H1 (cell line): Measurements from ENCODE around the gene MESD. TPM values are rescaled to one million over a fixed set of nuclear protein-coding genes. Genes with fewer than 3 reads are reported as not detected.
A peak's percentile ranks its signal among the peaks of the same experiment; 100 is the strongest.

ENCODE experiments used
- CTCF ChIA-PET: fragments of 300-600 bp; sonication (Branson Sonifier 250); formaldehyde crosslinking; loops from one replicate; lab custom pipeline; 2021; ENCODE audit not compliant: partially characterized antibody; lab: Charles Lee
- POLR2A ChIA-PET: fragments of 300-600 bp; sonication (Branson Sonifier 250); formaldehyde crosslinking; loops from one replicate; lab custom pipeline; 2021; ENCODE audit warnings: inconsistent platforms; ENCODE audit not compliant: partially characterized antibody; lab: Charles Lee
- DNase-seq, 2 experiments: peaks; one replicate each; pipeline versions ENCODE4 v3.0.0 to v3.0.0-alpha.2; 2010 to 2022; ENCODE audit warnings: low spot score in 2 of 2, low read depth in 1 of 2, mixed read lengths in 1 of 2
- FAIRE-seq: peaks from 2 replicates; lab custom pipeline; 2011; peaks lifted over from hg19 to GRCh38; lab: Jason Lieb, UNC
- H2AFZ ChIP-seq: 2 replicates; pipeline ENCODE4 v1.8.1; 2012; ENCODE audit warnings: low read length, inconsistent platforms
- H2AK5ac ChIP-seq: 2 replicates; pipeline ENCODE4 v1.6.1; 2013; ENCODE audit warnings: low read depth, low read length
- H2BK120ac ChIP-seq: replicated peaks from 2 replicates; pipeline ENCODE3; 2013; ENCODE audit warnings: low read depth, low read length, inconsistent platforms
- H2BK12ac ChIP-seq: 2 replicates; pipeline ENCODE4 v1.6.1; 2013; ENCODE audit warnings: low read depth, low read length
- H2BK15ac ChIP-seq: 2 replicates; pipeline ENCODE4 v1.6.1; 2013; ENCODE audit warnings: low read length
- H2BK20ac ChIP-seq: 2 replicates; pipeline ENCODE4 v1.6.1; 2013; ENCODE audit warnings: low read length
- H2BK5ac ChIP-seq: 2 replicates; pipeline ENCODE4 v1.6.1; 2013; ENCODE audit warnings: low read depth, low read length
- H3K14ac ChIP-seq: 2 replicates; pipeline ENCODE4 v1.6.1; 2013; ENCODE audit warnings: inconsistent platforms; ENCODE audit not compliant: insufficient read length
- H3K18ac ChIP-seq: 2 replicates; pipeline ENCODE4 v1.6.1; 2013; ENCODE audit warnings: low read length; ENCODE audit errors: extremely low read depth
- H3K23ac ChIP-seq: 2 replicates; pipeline ENCODE4 v1.6.1; 2013; ENCODE audit warnings: inconsistent platforms; ENCODE audit not compliant: insufficient read length
- H3K23me2 ChIP-seq: 2 replicates; pipeline ENCODE4 v1.6.1; 2013; ENCODE audit warnings: low read depth, low read length
- H3K27ac ChIP-seq: 2 replicates; pipeline ENCODE4 v1.6.1; 2011; ENCODE audit warnings: low read depth, low read length, inconsistent platforms
- H3K27me3 ChIP-seq, 4 experiments: replicated peaks in 1 of 4; 1 replicate in 1 of 4; 2 replicates in 3 of 4; pipeline versions ENCODE4 v1.6.1 to v1.8.1; 2011 to 2013; ENCODE audit warnings: low read length in 3 of 4, mild to moderate bottlenecking in 3 of 4, inconsistent platforms in 2 of 4, mixed read lengths in 2 of 4, moderate library complexity in 1 of 4; ENCODE audit not compliant: control insufficient read depth in 3 of 4, insufficient read depth in 3 of 4; ENCODE audit errors: extremely low read depth in 1 of 4
- H3K36me3 ChIP-seq, 4 experiments: 2 replicates each; pipeline versions ENCODE4 v1.6.1 to v1.8.1; 2011 to 2013; ENCODE audit warnings: mild to moderate bottlenecking in 4 of 4, low read length in 3 of 4, moderate library complexity in 2 of 4, control low read depth in 1 of 4, inconsistent platforms in 1 of 4; ENCODE audit not compliant: insufficient read depth in 4 of 4, control insufficient read depth in 2 of 4
- H3K4ac ChIP-seq: replicated peaks from 2 replicates; pipeline ENCODE3; 2013; ENCODE audit warnings: low read length, low read depth, mixed read lengths, inconsistent platforms; ENCODE audit not compliant: insufficient read length
- H3K4me1 ChIP-seq, 4 experiments: replicated peaks in 1 of 4; 1 replicate in 1 of 4; 2 replicates in 3 of 4; pipeline versions ENCODE4 v1.6.1 to v1.8.1; 2011 to 2013; ENCODE audit warnings: low read length in 3 of 4, inconsistent platforms in 2 of 4, mixed read lengths in 1 of 4; ENCODE audit not compliant: insufficient read depth in 4 of 4, control insufficient read depth in 3 of 4
- H3K4me2 ChIP-seq, 2 experiments: 2 replicates each; pipeline versions ENCODE4 v1.6.1 to v1.8.1; 2011 to 2013; ENCODE audit warnings: low read depth in 2 of 2, low read length in 2 of 2, control low read depth in 1 of 2, inconsistent platforms in 1 of 2, mild to moderate bottlenecking in 1 of 2; ENCODE audit not compliant: insufficient read depth in 1 of 2
- H3K4me3 ChIP-seq, 4 experiments: fragments of 200-600, 300-600 bp in 1 of 4; sonication (generic), shearing (Covaris generic), sonication (Bioruptor Twin) in 1 of 4; 2 replicates each; pipeline versions ENCODE4 v1.5.1 to v1.8.1; 2011 to 2016; ENCODE audit warnings: low read length in 4 of 4, low read depth in 3 of 4, control low read depth in 2 of 4, inconsistent platforms in 2 of 4, mild to moderate bottlenecking in 2 of 4, mixed read lengths in 1 of 4, moderate library complexity in 1 of 4; ENCODE audit not compliant: insufficient read depth in 2 of 4; ENCODE audit errors: extremely low read depth in 1 of 4
- H3K56ac ChIP-seq: replicated peaks from 2 replicates; pipeline ENCODE3; 2013; ENCODE audit warnings: low read depth, mild to moderate bottlenecking, mixed read lengths, low read length, inconsistent platforms; ENCODE audit not compliant: insufficient read length
- H3K79me1 ChIP-seq: 2 replicates; pipeline ENCODE4 v1.6.1; 2013; ENCODE audit warnings: low read depth, low read length, control low read depth
- H3K79me2 ChIP-seq, 2 experiments: 2 replicates each; pipeline versions ENCODE4 v1.6.1 to v1.8.1; 2012 to 2013; ENCODE audit warnings: low read length in 2 of 2, mild to moderate bottlenecking in 2 of 2, inconsistent platforms in 1 of 2; ENCODE audit not compliant: insufficient read depth in 2 of 2, control insufficient read depth in 1 of 2
- H3K9ac ChIP-seq, 4 experiments: replicated peaks in 1 of 4; 1 replicate in 1 of 4; 2 replicates in 3 of 4; pipeline versions ENCODE4 v1.6.1 to v1.8.1; 2011 to 2013; ENCODE audit warnings: low read depth in 3 of 4, low read length in 3 of 4, control low read depth in 2 of 4, mild to moderate bottlenecking in 2 of 4, moderate library complexity in 2 of 4, inconsistent platforms in 1 of 4; ENCODE audit errors: extremely low read depth in 1 of 4
- H3K9me3 ChIP-seq, 2 experiments: 2 replicates each; pipeline versions ENCODE4 v1.6.1 to v1.8.1; 2012 to 2013; ENCODE audit warnings: mild to moderate bottlenecking in 2 of 2, moderate library complexity in 2 of 2, control low read depth in 1 of 2, inconsistent platforms in 1 of 2, low read depth in 1 of 2, low read length in 1 of 2, mixed read lengths in 1 of 2; ENCODE audit not compliant: insufficient read depth in 2 of 2
- H4K20me1 ChIP-seq, 2 experiments: replicated peaks in 1 of 2; 2 replicates each; pipeline versions ENCODE3 to v1.8.1; 2011 to 2013; ENCODE audit warnings: inconsistent platforms in 2 of 2, low read length in 2 of 2, mild to moderate bottlenecking in 1 of 2; ENCODE audit not compliant: insufficient read depth in 2 of 2, control insufficient read depth in 1 of 2
- H4K5ac ChIP-seq: 2 replicates; pipeline ENCODE4 v1.6.1; 2013; ENCODE audit warnings: low read length, low read depth, mixed read lengths, inconsistent platforms; ENCODE audit not compliant: insufficient read length
- H4K8ac ChIP-seq: 2 replicates; pipeline ENCODE4 v1.8.0; 2013; ENCODE audit warnings: mild to moderate bottlenecking, moderate library complexity, low read length, inconsistent platforms; ENCODE audit not compliant: insufficient read depth; ENCODE audit errors: extremely low read depth
- H4K91ac ChIP-seq: replicated peaks from 2 replicates; pipeline ENCODE3; 2013; ENCODE audit warnings: low read length, mixed read lengths, inconsistent platforms; ENCODE audit not compliant: insufficient read length
- CTCF ChIP-seq, 3 experiments: IDR thresholded peaks; 1 replicate in 2 of 3; 2 replicates in 1 of 3; pipeline versions ENCODE4 v1.5.1 to v1.6.1; 2011; ENCODE audit warnings: low read length in 3 of 3, mild to moderate bottlenecking in 3 of 3, inconsistent platforms in 2 of 3, low read depth in 1 of 3, moderate library complexity in 1 of 3; ENCODE audit not compliant: insufficient read depth in 1 of 3; ENCODE audit errors: control extremely low read depth in 1 of 3
- POU5F1 ChIP-seq: IDR thresholded peaks from 2 replicates; pipeline ENCODE4 v1.6.1; 2011; ENCODE audit warnings: low read depth, mild to moderate bottlenecking, low read length, moderate library complexity
- WGBS, 2 experiments: shearing (Covaris generic) in 1 of 2; methylation state at CpG; one replicate each; pipeline versions ENCODE4 v1.1.6 to v1.1.7; 2013 to 2015; ENCODE audit warnings: low lambda C conversion rate in 2 of 2, mixed read lengths in 2 of 2, inconsistent platforms in 1 of 2, low coverage in 1 of 2, missing lambda C conversion rate in 1 of 2; ENCODE audit not compliant: insufficient replicate concordance in 2 of 2, insufficient coverage in 1 of 2, insufficient read length in 1 of 2; ENCODE audit errors: extremely low coverage in 1 of 2, missing lambda C conversion rate in 1 of 2; 5-methylcytosine and 5-hydroxymethylcytosine counted together
- polyA plus RNA-seq, 7 experiments: library from polyadenylated mRNA; depleted of rRNA in 3 of 7; stranded (reverse) in 5 of 7; unstranded in 2 of 7; fragments of >200 nt in 5 of 7; fragments of 200-250 nt in 2 of 7; gene quantifications; 1 replicate in 5 of 7; 2 replicates in 1 of 7; 4 replicates in 1 of 7; pipeline versions ENCODE4 v1.2.1 to v1.2.3, GENCODE V29; 2011 to 2013; ENCODE audit warnings: missing spikeins in 2 of 7, mixed read lengths in 2 of 7
- total RNA-seq: library from RNA; stranded (reverse); fragmentation: NEBNext Ultra II Directional; extraction: Animal tissue kit (Norgen Biotek cat#: 25700); gene quantifications from 2 replicates; pipeline ENCODE4 v1.2.1, GENCODE V29; 2021

MESD gene
- total and polyA plus RNA-seq, 2 of the 8 experiments (the other 6 are each of a cell fraction or from before 2014, with no cell fraction given) = 11.0 to 28.3 TPM

- Histone ChIP-seq H3K23me2 (no peaks in the 10 kb centered on the region; the same call in 1 of the 2 replicates), H4K20me1 (no peaks in the 10 kb centered on the region), H3K9me3 (no peaks in the 10 kb centered on the region), H3K4ac (no peak overlapping the region), H3K18ac (no peak overlapping the region), H3K27ac (no peak overlapping the region), H2BK120ac (no peak overlapping the region), H2AFZ (no peak overlapping the region), H3K14ac (no peak overlapping the region), H3K79me1 (no peaks in the 10 kb centered on the region), H3K23ac (no peak overlapping the region), H2BK20ac (no peak overlapping the region), H3K56ac (no peak overlapping the region), H2BK15ac (no peak overlapping the region), H3K4me2 (no peak overlapping the region), H2AK5ac (no peak overlapping the region), H3K27me3 (no peaks in the 10 kb centered on the region), H3K4me3 (no peak overlapping the region), H4K91ac (no peak overlapping the region), H2BK5ac (no peak overlapping the region), H3K79me2 (no peaks in the 10 kb centered on the region), H3K36me3 (peaks cover 0 to 1% (median 0%) of the 10 kb centered on the region in 4 experiments; a peak in 3 of 8 replicates), H3K4me1 (peaks cover 0 to 2% (median 0%) of the 10 kb centered on the region in 4 experiments; a peak in 1 of 7 replicates), H3K9ac (no peak overlapping the region), H4K5ac (no peak overlapping the region), H2BK12ac (no peak overlapping the region), H4K8ac (no peak overlapping the region)
- no peak for DNase-seq
- ChIA-PET CTCF (interaction anchor here (0.6 to 2.5 kb wide), 7 partner anchors 12 to 972 kb away, joined by 3 to 12 read pairs (median 4); no protein-coding TSS in a partner anchor), POLR2A (no interaction called here)
- 93% methylated on average over 16 of the region's 16 CpGs; no CpG with 5 or more reads in 1 of the 2 experiments for WGBS, 2 experiments
- TF ChIP-seq POU5F1 = no peak
- TF ChIP-seq CTCF (IDR thresholded peaks at IDR 0.05; ENCODE audit: control extremely low read depth in 1 of 3, insufficient read depth in 1 of 3, low read depth in 1 of 3, low read length in 3 of 3) = peak; percentile 16 to 38 (median 21); a peak in 3 of 4 replicates
- FAIRE-seq = no peak
These were observed 53.1 kb downstream of the MESD start for GRCh38 chr15:80936288-80937078.
